ENCODE results near the gene FIZ1. TPM values are rescaled to one million over a fixed set of nuclear protein-coding genes. Genes with fewer than 3 reads are reported as not detected.

Gene FIZ1
- total and polyA plus RNA-seq, 12 donors: 4.4 to 19.7 (median 10.4) TPM

DNA sequence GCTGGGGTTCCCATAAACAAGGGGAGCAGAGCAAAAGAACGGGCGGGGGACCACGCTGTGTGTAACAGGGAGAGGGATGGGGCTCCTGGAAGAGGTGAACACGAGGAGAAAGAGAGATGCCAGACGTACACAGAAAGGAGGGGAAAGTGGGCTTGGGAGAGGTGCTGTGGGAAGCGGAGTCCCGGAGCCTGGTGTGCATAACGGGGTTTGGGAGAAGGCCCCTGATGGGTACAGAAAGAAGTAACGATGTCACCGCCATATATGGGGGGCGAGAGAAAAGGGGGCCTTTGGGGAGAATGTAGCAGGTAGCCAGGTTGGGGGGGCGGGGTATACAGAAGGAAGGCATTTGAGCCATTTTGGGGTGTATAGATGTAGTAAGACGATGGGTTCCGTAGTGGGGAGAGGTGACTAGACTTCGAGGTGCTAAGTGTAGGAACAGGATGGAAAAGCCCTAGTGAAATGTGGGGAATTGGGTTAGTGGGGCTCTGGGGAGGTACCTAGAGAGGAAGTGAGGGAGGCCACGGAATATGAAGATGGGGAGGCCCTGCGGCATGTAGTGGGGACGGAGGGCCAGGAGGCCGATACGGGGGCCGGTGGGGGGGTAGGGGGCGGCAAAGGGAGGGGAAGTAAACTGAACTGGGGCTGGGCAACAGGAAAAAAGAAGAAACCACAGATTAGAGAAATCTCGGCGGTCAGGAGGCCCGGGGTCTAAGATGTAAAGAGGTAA lies 42.3 kb upstream of the FIZ1 start:
- intact Hi-C loops (cut with DNase I): no loop called here
- DNase-seq: peak in 4 of 7 donors; percentile 25 to 69 (median 44)
- Histone ChIP-seq H3K9me3 (replicated peaks in 1 of 3) (no peaks in the 10 kb centered on the region), H3K4me3 (peak overlapping the region in 3 of 4 donors; percentile 17 to 81 (median 42)), H3K36me3 (replicated peaks in 1 of 2) (peaks cover 0 to 14% of the 10 kb centered on the region in 2 donors), H3K27me3 (no peaks in the 10 kb centered on the region), H3K27ac (peak overlapping the region; percentile 88 to 94 (median 91)), H3K4me1 (replicated peaks in 1 of 2) (peaks cover 29 to 54% of the 10 kb centered on the region in 2 donors)
- WGBS, 4 donors: 0 to 2% (median 1%) methylated on average over 25 of the region's 25 CpGs
- TF ChIP-seq POLR2A (IDR thresholded peaks at IDR 0.05) (no peak), CTCF (IDR thresholded peaks at IDR 0.05) (no peak)

DNA sequence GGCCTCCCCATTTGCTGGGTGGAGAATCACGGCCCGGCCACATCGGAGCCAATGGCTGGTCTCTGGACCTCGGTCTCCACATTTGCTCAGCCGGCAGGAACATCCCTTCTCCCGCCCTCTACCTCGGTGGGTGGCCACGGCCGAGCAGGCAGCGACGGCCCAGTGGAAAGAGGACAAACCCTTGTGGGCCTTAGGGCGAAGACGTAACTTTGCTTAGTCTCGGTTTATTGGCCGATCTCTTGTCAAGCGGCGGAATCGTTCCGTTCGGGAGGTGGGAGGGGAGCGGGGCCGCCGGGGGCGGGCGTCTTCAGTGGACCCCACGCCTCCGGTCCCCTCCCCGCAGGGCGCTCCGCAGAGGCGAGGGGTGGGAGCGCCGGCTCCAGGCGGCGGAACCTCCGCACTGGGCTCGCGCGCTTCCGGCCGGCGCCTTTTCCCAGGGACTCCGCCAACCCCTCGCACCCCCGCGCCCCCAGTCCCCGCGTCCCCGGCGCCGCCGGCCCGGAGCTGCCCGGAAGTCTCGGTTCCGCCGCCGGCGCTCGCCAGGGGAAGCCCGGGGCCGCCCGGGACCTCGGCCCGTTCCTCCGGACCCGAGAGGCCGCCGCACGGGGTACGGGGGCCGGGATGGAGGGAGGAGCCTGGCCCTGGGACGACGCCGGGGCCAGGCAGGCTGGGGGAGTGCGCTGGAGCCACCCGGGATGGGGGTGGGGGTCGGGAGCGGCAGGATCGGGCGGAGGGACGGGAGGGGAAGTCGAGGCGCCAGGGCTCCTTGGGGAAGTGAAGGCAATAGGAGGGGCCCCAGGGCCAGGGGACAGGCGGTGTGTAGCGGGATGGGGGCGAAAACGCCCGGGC lies 41.5 kb upstream of the FIZ1 start, which contains the start of gene ZNF580:
Gene ZNF580 (plus strand): TSS at position 426 of the 849 bp plus-strand sequence. CDS start 1,507 bp downstream, outside the sequence.
- TF ChIP-seq POLR2A (IDR thresholded peaks at IDR 0.05) (peak in 1 of 2 donors; percentile 9), CTCF (IDR thresholded peaks at IDR 0.05) (no peak)
- peaks cover 37 to 61% of the 10 kb centered on the region in 2 donors for H3K4me1 ChIP-seq (replicated peaks in 1 of 2)
- H3K27me3 ChIP-seq: no peaks in the 10 kb centered on the region
- H3K27ac ChIP-seq: peak within 1 kb of the TSS; percentile 88 to 94 (median 91)
- peak in 6 of 7 donors; percentile 66 to 82 (median 69) for DNase-seq
- H3K36me3 ChIP-seq (replicated peaks in 1 of 2): peaks cover 0 to 13% of the 10 kb centered on the region in 2 donors
- intact Hi-C loops (cut with DNase I): no loop called here
- no peaks in the 10 kb centered on the region for H3K9me3 ChIP-seq (replicated peaks in 1 of 3)
- H3K4me3 ChIP-seq: peak within 1 kb of the TSS in 3 of 4 donors; percentile 17 to 81 (median 42)
- 0 to 1% (median 0%) methylated on average over 7 to 89 of the region's 89 CpGs for WGBS, 4 donors

- peaks cover 0 to 6% of the 10 kb centered on the region in 2 donors for H3K36me3 ChIP-seq (replicated peaks in 1 of 2)
- H3K27ac ChIP-seq: peak overlapping the region; percentile 88 to 94 (median 91)
- H3K4me3 ChIP-seq: peak overlapping the region in 1 of 4 donors; percentile 81
- no peaks in the 10 kb centered on the region for H3K9me3 ChIP-seq (replicated peaks in 1 of 3)
- peak; percentile 32 to 61 (median 48) for TF ChIP-seq CTCF (IDR thresholded peaks at IDR 0.05)
- no peak for TF ChIP-seq POLR2A (IDR thresholded peaks at IDR 0.05)
- no peaks in the 10 kb centered on the region for H3K27me3 ChIP-seq
- peaks cover 39 to 65% of the 10 kb centered on the region in 2 donors for H3K4me1 ChIP-seq (replicated peaks in 1 of 2)
- 9 to 27% (median 19%) methylated on average over 4 to 38 of the region's 38 CpGs for WGBS, 4 donors
- intact Hi-C loops (cut with DNase I): no loop called here
- DNase-seq: peak; percentile 70 to 89 (median 80)
Observed at GRCh38 chr19:55640043-55640576, 40.8 kb upstream of the FIZ1 start.
